ENCODE results near the gene GZMM. TPM values are rescaled to one million over a fixed set of nuclear protein-coding genes. Genes with fewer than 3 reads are reported as not detected.

GZMM gene
- total RNA-seq: not detected

DNA sequence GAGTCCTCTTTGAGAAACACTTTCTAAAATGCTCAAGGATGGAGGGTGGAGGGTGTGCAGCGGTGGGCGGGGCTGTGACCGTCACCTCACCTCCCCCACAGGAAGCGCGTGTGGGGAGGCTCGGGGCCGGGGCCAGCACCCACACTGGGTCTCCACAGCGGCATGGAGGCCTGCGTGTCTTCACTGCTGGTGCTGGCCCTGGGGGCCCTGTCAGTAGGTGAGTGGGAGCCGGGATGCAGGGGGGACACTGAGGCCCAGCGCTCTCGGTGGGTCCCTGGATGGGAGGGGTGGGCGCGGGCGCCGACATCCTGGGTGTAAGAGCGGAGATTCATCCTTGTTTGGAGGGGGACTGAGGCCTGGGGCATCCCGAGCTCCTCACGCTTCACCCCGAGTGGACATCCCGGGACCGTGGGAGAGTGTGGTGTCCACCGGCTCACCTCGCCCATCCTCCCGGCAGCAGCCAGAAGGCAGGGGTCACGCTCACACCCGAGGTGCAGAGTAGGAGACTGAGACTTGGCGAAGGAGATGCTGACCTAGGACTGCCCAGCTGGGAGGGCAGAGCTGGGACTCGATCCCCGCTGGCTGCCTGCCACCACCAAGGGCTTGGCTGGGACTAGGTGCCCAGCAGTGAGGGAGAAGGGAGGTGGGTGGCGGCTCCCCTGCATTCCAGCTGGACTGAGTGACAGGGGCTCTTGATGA, at the start of gene GZMM:
TSS of gene GZMM (plus strand) at position 144 of the 699 bp plus-strand sequence. CDS start at position 163, 19 bp downstream.
- intact Hi-C loops (cut with DNase I): no loop called here
- Histone ChIP-seq H3K4me1 (peaks cover 7% of the 10 kb centered on the region), H3K36me3 (peaks cover 0 to 25% of the 10 kb centered on the region in 2 donors), H3K4me3 (no peak within 1 kb of the TSS), H3K27ac (no peak within 1 kb of the TSS), H3K9me3 (no peaks in the 10 kb centered on the region), H3K27me3 (no peaks in the 10 kb centered on the region)
- DNase-seq (ENCODE audit: extremely low spot score in 2 of 2): no peak
- no peak for TF ChIP-seq CTCF (IDR thresholded peaks at IDR 0.05)
- TF ChIP-seq POLR2AphosphoS5 (IDR thresholded peaks at IDR 0.05; ENCODE audit: insufficient read depth in 1 of 2, low read depth in 1 of 2): peak in 1 of 2 donors; percentile 29

DNA sequence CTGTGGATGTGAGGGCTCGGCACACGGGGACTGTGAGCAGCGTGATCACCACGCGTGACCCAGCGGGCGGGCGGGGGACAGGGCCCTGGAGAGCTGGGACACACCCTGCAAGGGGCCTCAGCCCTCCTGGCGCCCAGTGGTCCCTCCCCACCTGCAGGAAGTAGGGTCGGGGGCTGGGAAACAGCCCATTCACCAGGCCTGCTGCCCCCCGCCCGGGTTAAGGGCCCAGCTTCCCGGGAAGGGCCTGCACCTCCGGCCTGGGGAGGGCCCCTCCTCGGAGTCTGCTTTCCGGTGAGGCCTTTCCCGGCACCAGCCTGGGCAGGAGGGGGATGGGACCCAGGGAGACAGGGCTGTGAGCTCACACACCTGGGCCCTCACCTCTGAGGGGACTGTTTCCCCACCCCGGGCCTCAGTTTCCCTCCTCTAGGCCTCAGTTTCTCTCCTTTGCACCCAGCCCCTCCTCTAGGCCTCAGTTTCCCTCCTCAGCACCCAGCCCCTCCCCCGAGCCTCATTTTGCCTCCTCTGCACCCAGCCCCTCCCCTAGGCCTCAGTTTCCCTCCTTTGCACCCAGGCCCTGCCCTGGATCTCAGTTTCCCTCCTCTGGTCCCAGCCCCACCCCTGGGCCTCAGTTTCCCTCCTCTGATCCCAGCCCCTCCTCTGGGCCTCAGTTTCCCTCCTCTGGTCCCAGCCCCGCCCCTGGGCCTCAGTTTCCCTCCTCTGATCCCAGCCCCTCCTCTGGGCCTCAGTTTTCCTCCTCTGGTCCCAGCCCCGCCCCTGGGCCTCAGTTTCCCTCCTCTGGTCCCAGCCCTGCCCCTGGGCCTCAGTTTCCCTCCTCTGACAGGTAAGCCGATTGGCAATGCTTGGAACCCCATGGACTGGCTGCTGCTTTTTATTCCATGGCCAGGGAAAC, 49.4 kb upstream of the GZMM start:
- Histone ChIP-seq H3K4me3 (no peak overlapping the region), H3K36me3 (no peaks in the 10 kb centered on the region), H3K9me3 (no peaks in the 10 kb centered on the region), H3K4me1 (peaks cover 15% of the 10 kb centered on the region), H3K27ac (no peak overlapping the region), H3K27me3 (peaks cover 16% of the 10 kb centered on the region)
- TF ChIP-seq POLR2A (IDR thresholded peaks at IDR 0.05) (no peak), CTCF (IDR thresholded peaks at IDR 0.05) (no peak), POLR2AphosphoS5 (IDR thresholded peaks at IDR 0.05; ENCODE audit: insufficient read depth in 1 of 2, low read depth in 1 of 2) (no peak)
- DNase-seq (ENCODE audit: extremely low spot score in 2 of 2): no peak
- intact Hi-C loops (cut with DNase I): no loop called here

DNA sequence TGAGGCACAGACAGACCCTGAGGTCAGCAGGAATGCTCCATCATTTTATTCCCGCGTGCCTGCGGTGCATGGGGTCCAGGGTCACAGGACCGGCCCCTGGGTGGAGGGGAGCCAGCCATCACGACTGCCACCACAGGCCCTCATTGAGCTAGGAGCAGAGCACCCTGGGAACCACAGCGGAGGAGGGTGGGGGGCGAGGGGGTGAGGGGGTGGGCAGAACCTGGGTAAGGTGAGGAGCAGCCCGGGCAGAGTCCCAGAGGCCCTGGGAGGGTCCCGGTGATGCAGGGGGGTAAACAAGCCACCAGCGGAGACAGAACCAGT, 48.8 kb upstream of the GZMM start:
- Histone ChIP-seq H3K36me3 (no peaks in the 10 kb centered on the region), H3K9me3 (no peaks in the 10 kb centered on the region), H3K4me1 (peaks cover 11% of the 10 kb centered on the region), H3K27me3 (peaks cover 16% of the 10 kb centered on the region), H3K27ac (no peak overlapping the region), H3K4me3 (no peak overlapping the region)
- intact Hi-C loops (cut with DNase I): no loop called here
- DNase-seq (ENCODE audit: extremely low spot score in 2 of 2): no peak
- no peak for TF ChIP-seq CTCF (IDR thresholded peaks at IDR 0.05)
- no peak for TF ChIP-seq POLR2AphosphoS5 (IDR thresholded peaks at IDR 0.05; ENCODE audit: insufficient read depth in 1 of 2, low read depth in 1 of 2)
- TF ChIP-seq POLR2A (IDR thresholded peaks at IDR 0.05): no peak

GRCh38 chr19:495402-496111, 48.3 kb upstream of the GZMM start:
- no peaks in the 10 kb centered on the region for H3K36me3 ChIP-seq
- peaks cover 16% of the 10 kb centered on the region for H3K27me3 ChIP-seq
- intact Hi-C loops (cut with DNase I): no loop called here
- peaks cover 11% of the 10 kb centered on the region for H3K4me1 ChIP-seq
- H3K4me3 ChIP-seq: no peak overlapping the region
- H3K9me3 ChIP-seq: no peaks in the 10 kb centered on the region
- TF ChIP-seq CTCF (IDR thresholded peaks at IDR 0.05): peak in 2 of 3 experiments; percentile 17 to 41
- TF ChIP-seq POLR2A (IDR thresholded peaks at IDR 0.05): no peak
- no peak for DNase-seq (ENCODE audit: extremely low spot score in 2 of 2)
- H3K27ac ChIP-seq: no peak overlapping the region
